ENCODE measurements around the gene PHLDB2.
A peak's percentile ranks its signal among the peaks of the same experiment; 100 is the strongest.

PHLDB2 gene

GRCh38 chr3:111929484-111929883 is 70.4 kb downstream of the PHLDB2 start:
- DNase-seq: no peak

- DNase-seq: no peak
These were observed 73.9 kb downstream of the PHLDB2 start for GRCh38 chr3:111932946-111933345.

GRCh38 chr3:111936191-111936841 is 77.3 kb downstream of the PHLDB2 start:
- no peak for DNase-seq

DNA sequence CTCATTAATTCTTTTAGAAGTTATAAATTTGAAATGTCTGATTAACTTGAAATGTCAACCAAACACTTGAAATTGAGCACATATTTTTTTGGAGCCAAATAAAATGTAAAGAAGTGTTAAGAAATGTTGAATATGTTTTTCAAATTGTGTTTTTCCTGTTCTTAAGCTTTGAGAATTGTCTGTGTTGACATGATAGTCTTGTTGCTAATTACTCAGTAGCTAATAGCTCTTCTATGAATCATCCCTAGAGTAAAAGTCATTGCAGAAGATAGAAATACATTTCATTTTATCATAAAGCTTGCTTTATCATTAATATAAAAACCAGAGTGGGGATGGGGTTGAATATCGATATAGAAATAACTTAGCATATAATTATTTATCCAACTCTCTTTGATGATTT is 77.9 kb downstream of the PHLDB2 start:
- no peak for DNase-seq

- DNase-seq: no peak
These were observed 78.8 kb downstream of the PHLDB2 start for GRCh38 chr3:111937871-111938270.

GRCh38 chr3:111939873-111940272 is 80.8 kb downstream of the PHLDB2 start:
- no peak for DNase-seq

- DNase-seq: no peak
These were observed 84.5 kb downstream of the PHLDB2 start for GRCh38 chr3:111943533-111943932.

GRCh38 chr3:111944372-111944771 is 85.3 kb downstream of the PHLDB2 start:
- no peak for DNase-seq

DNA sequence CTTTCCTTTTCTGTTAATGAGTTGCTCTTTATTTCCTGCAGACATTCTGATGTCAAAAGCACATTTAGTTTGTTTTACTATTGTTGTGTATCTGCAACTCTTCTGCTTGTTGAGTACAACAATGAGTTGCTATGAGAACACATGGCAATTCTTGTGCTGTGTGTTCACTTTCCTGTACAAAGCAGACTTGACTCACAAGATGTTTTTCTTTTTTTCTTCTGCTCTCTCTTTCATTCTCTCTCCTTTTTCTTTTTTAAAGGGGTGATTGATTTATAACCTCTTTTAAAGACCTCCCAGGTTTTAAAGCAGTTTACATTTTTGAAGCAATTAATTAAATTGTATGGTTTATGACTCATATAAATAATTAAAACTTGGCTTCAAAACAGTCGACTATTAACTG is 88.2 kb downstream of the PHLDB2 start:
- no peak for DNase-seq

- DNase-seq: no peak
These were observed 89.7 kb downstream of the PHLDB2 start for GRCh38 chr3:111948786-111949185.

- DNase-seq: no peak
These were observed 90.6 kb downstream of the PHLDB2 start for GRCh38 chr3:111949712-111950111.

GRCh38 chr3:111951032-111951431 is 92.0 kb downstream of the PHLDB2 start:
- DNase-seq: no peak

DNA sequence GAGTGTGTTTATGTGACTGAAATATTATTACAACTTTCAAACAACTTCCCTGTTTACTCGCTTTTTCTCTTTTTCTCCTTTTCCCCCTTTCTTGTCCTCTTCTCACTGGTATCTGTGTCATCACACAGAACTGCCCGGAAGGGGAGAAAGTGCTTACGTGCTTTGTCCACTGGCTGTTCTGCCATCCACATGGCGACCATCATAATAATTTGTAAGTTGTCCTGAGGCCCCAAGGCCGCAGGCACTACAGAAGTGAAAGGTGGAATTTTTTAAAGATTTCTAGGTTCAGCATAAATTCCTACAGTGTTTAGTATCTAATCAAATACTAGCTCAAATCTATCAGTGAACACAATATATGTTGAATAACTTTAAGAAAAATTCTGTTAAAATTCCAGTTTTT is 93.0 kb downstream of the PHLDB2 start:
- DNase-seq: no peak

DNA sequence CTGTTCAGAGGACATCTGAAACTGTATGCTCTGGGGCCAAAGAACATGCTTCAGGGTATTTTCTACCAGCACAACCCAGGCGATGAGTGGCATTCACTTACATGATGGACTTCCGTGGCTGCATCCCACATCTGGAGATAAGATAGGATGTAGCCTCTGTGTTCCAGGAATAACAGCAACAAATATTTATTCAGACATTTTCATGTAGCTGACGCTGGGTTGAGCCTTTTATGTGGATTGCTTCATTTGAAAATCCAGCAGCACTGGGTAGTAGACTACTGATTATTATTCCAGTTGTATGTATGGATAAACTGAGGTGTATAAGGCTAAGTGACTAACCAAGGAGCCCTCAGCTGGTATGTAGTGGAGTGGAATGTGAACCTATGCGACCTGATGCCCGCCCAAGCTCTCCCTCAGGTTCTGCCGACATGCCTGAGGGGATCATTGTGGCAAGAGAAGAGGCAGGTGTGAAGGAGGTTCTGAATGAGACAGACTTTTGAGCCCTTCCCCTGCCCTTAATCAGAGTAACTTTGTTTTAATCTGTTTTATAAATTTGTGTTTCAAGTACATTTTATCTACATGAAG is 93.9 kb downstream of the PHLDB2 start:
- DNase-seq: no peak

- no peak for DNase-seq
These were observed 95.3 kb downstream of the PHLDB2 start for GRCh38 chr3:111954228-111954990.

DNA sequence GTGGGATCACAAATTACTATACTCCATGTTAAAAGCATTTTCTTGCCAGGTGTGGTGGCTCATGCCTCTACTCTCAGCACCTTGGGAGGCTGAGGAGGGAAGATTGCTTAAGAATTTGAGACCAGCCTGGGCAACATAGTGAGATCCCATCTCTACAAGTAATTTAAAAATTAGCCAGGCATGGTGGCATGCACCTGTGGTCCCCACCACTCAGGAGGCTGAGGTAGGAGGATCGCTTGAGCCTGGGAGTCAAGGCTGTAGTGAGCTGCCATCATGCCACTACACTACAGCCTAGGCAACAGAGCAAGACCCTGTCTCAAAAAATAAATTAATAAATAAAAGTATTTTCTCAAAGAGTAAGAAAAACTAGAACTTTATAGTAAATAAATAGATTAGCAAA is 96.8 kb downstream of the PHLDB2 start:
- DNase-seq: no peak

- DNase-seq: no peak
These were observed 97.4 kb downstream of the PHLDB2 start for GRCh38 chr3:111956449-111956848.

- DNase-seq: peak; percentile 78
These were observed 98.1 kb downstream of the PHLDB2 start for GRCh38 chr3:111956995-111957734.

- no peak for DNase-seq
These were observed 102.5 kb downstream of the PHLDB2 start for GRCh38 chr3:111961461-111962164.

- DNase-seq: no peak
These were observed 104.4 kb downstream of the PHLDB2 start for GRCh38 chr3:111963424-111963823.

- no peak for DNase-seq
These were observed 106.4 kb downstream of the PHLDB2 start for GRCh38 chr3:111965484-111965883.

GRCh38 chr3:111967068-111967467 is 108.0 kb downstream of the PHLDB2 start:
- DNase-seq: no peak
